ENCODE results near the gene SPG11. TPM values are rescaled to one million over a fixed set of nuclear protein-coding genes. Genes with fewer than 3 reads are reported as not detected.
"Not testable (repeated sequence)": the region's sequence is repeated elsewhere in the genome, so short reads cannot be mapped to it uniquely, and the experiment has no call there.

SPG11 gene
- total RNA-seq, 2 donors from 2014 or later = 60.2 to 61.6 TPM

DNA sequence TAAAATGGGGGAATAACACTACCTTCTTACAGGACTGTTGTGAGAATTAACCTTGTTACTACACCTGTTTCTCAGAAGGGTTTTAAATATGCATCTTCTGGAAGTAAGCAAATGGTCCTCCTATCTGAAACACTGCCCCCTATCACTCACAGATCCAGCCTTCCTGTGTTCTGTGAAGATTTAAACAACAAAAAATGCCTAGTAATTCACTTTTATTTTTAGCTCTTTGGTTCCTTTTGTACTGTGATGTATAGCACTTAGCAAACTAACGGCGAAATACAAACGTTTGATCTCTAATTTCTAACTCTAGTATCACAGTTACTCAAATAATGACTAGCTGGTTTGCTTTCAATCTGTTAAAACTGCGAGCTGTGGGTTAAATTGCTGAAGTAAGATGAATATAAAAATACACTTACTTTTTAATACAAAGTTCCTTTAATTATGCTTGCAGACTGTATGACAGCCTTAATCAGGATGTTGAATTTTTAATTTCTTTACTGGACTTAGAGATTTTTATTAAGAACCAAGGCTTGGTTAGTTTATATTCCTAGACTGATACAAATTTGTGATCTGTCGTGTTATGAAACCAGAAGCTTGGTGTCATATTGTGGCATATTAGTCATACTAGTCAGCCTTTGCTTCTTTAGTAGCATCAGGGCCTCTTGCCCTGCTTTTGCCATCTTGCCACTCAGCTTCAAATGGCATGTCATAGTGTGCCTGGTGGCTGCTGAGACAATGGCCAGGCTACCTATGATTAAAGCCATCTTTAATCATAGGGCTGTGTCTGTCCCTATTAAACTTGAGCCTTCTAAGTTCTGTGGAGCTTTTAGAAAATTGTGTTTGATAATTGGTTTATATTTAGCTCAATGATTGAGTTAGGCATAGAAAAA is 117.3 kb downstream of the SPG11 start:
- no peak overlapping the region for H3K27ac Mint-ChIP-seq
- H3K9me3 Mint-ChIP-seq = no peaks in the 10 kb centered on the region
- no peaks in the 10 kb centered on the region for H3K4me1 ChIP-seq (ENCODE audit: control insufficient read depth, insufficient read depth, low read length)
- no peak for DNase-seq
- peaks cover 4% of the 10 kb centered on the region for H3K4me1 Mint-ChIP-seq
- peaks cover 44% of the 10 kb centered on the region for H3K36me3 Mint-ChIP-seq (ENCODE audit: low read depth)
- no peaks in the 10 kb centered on the region for H3K27me3 Mint-ChIP-seq (ENCODE audit: insufficient read depth)
- TF ChIP-seq, protein P1, sequence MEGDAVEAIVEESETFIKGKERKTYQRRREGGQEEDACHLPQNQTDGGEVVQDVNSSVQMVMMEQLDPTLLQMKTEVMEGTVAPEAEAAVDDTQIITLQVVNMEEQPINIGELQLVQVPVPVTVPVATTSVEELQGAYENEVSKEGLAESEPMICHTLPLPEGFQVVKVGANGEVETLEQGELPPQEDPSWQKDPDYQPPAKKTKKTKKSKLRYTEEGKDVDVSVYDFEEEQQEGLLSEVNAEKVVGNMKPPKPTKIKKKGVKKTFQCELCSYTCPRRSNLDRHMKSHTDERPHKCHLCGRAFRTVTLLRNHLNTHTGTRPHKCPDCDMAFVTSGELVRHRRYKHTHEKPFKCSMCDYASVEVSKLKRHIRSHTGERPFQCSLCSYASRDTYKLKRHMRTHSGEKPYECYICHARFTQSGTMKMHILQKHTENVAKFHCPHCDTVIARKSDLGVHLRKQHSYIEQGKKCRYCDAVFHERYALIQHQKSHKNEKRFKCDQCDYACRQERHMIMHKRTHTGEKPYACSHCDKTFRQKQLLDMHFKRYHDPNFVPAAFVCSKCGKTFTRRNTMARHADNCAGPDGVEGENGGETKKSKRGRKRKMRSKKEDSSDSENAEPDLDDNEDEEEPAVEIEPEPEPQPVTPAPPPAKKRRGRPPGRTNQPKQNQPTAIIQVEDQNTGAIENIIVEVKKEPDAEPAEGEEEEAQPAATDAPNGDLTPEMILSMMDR (conservative IDR thresholded peaks at IDR 0.05) = peak; percentile 69
- H3K36me3 ChIP-seq (ENCODE audit: control insufficient read depth, insufficient read depth, low read length) = peaks cover 51% of the 10 kb centered on the region
- 78 to 87% methylated on average over 3 to 4 of the region's 5 CpGs for WGBS, 2 experiments (ENCODE audit: insufficient coverage in 1 of 2, insufficient read length in 1 of 2)
- no peak overlapping the region for H3K4me3 Mint-ChIP-seq
- no peak overlapping the region for H3K4me3 ChIP-seq (ENCODE audit: low read length)
- H3K27me3 ChIP-seq (ENCODE audit: control insufficient read depth, insufficient read depth, low read length, poor library complexity, severe bottlenecking) = no peaks in the 10 kb centered on the region
- H3K9me3 ChIP-seq (ENCODE audit: control insufficient read depth, low read length) = peaks cover 6% of the 10 kb centered on the region
- peak overlapping the region; percentile 13 for H3K9ac ChIP-seq (ENCODE audit: extremely low read depth, low read length, poor library complexity, severe bottlenecking)
- H3K27ac ChIP-seq (ENCODE audit: low read depth, low read length) = no peak overlapping the region

DNA sequence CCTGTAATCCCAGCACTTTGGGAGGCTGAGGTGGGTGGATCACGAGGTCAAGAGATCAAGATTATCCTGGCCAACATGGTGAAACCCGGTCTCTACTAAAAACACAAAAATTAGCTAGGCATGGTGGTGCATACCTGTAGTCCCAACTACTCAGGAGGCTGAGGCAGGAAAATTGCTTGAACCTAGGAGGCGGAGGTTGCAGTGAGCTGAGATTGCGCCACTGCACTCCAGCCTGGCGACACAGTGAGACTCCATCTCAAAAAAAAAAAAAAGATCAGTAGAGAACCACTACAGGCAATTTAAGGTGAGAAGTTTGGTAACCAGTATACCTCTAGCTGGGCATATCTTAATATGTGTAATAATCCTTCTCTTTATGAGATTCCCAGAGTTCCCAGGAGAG is 118.7 kb downstream of the SPG11 start:
- not testable (repeated sequence) for H3K4me3 Mint-ChIP-seq; H3K9ac ChIP-seq (ENCODE audit: extremely low read depth, low read length, poor library complexity, severe bottlenecking); H3K27me3 Mint-ChIP-seq (ENCODE audit: insufficient read depth); H3K27me3 ChIP-seq (ENCODE audit: control insufficient read depth, insufficient read depth, low read length, poor library complexity, severe bottlenecking); DNase-seq; H3K9me3 Mint-ChIP-seq; H3K27ac ChIP-seq (ENCODE audit: low read depth, low read length); H3K4me3 ChIP-seq (ENCODE audit: low read length); H3K4me1 ChIP-seq (ENCODE audit: control insufficient read depth, insufficient read depth, low read length); H3K4me1 Mint-ChIP-seq; H3K27ac Mint-ChIP-seq; H3K9me3 ChIP-seq (ENCODE audit: control insufficient read depth, low read length)
- WGBS, 2 experiments (ENCODE audit: insufficient coverage in 1 of 2, insufficient read length in 1 of 2) = 96 to 100% methylated on average over 3 to 5 of the region's 5 CpGs
- H3K36me3 ChIP-seq (ENCODE audit: control insufficient read depth, insufficient read depth, low read length) = peaks cover 56% of the 10 kb centered on the region
- peaks cover 48% of the 10 kb centered on the region for H3K36me3 Mint-ChIP-seq (ENCODE audit: low read depth)

DNA sequence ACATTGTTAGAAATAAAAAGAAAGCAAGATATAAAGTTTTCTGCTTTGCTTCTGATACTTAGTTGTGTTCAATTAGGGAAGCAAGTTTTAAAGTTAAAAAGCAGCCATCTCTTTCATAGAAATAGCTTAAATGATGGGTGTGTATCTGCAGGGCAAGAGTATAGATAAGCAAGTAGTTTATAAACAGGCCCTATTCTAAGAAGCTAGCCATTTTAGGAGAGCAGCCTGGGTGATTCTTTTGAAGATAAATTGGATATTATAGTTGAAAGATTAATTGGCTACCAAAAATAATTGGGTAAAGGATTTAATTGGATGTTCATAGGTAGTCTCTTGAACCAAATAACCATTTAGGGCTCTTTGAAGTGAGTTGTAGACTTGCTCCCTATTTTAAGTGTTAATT is 120.9 kb downstream of the SPG11 start:
- Mint-ChIP-seq H3K27ac (no peak overlapping the region), H3K36me3 (ENCODE audit: low read depth) (peaks cover 45% of the 10 kb centered on the region), H3K4me1 (peaks cover 9% of the 10 kb centered on the region), H3K4me3 (no peak overlapping the region), H3K27me3 (ENCODE audit: insufficient read depth) (no peaks in the 10 kb centered on the region), H3K9me3 (no peaks in the 10 kb centered on the region)
- TF ChIP-seq, protein P1 (conservative IDR thresholded peaks at IDR 0.05) = no peak
- Histone ChIP-seq H3K27ac (ENCODE audit: low read depth, low read length) (no peak overlapping the region), H3K36me3 (ENCODE audit: control insufficient read depth, insufficient read depth, low read length) (peaks cover 42% of the 10 kb centered on the region), H3K4me3 (ENCODE audit: low read length) (no peak overlapping the region), H3K27me3 (ENCODE audit: control insufficient read depth, insufficient read depth, low read length, poor library complexity, severe bottlenecking) (no peaks in the 10 kb centered on the region), H3K9ac (ENCODE audit: extremely low read depth, low read length, poor library complexity, severe bottlenecking) (no peak overlapping the region), H3K9me3 (ENCODE audit: control insufficient read depth, low read length) (no peaks in the 10 kb centered on the region), H3K4me1 (ENCODE audit: control insufficient read depth, insufficient read depth, low read length) (no peaks in the 10 kb centered on the region)
- DNase-seq = no peak
